Measurements from ENCODE around the gene WDR5.
A peak's percentile ranks its signal among the peaks of the same experiment; 100 is the strongest.

WDR5 gene

GRCh38 chr9:134132208-134132870 is 3.5 kb upstream of the WDR5 start:
- no peak for DNase-seq (ENCODE audit: low spot score)

- no peak for DNase-seq (ENCODE audit: low spot score)
Observed at GRCh38 chr9:134134949-134135342, 936 bp upstream of the WDR5 start.

GRCh38 chr9:134136118-134136995 is 475 bp downstream of the WDR5 start:
- peak; percentile 61 for DNase-seq (ENCODE audit: low spot score)

GRCh38 chr9:134136996-134137299 is 1.1 kb downstream of the WDR5 start:
- DNase-seq (ENCODE audit: low spot score), result no peak

GRCh38 chr9:134138292-134138691 is 2.4 kb downstream of the WDR5 start:
- no peak for DNase-seq (ENCODE audit: low spot score)

- no peak for DNase-seq (ENCODE audit: low spot score)
Observed at GRCh38 chr9:134139081-134139480, 3.2 kb downstream of the WDR5 start.

- no peak for DNase-seq (ENCODE audit: low spot score)
Observed at GRCh38 chr9:134141906-134142305, 6.0 kb downstream of the WDR5 start.

GRCh38 chr9:134144801-134145200 is 8.9 kb downstream of the WDR5 start:
- DNase-seq (ENCODE audit: low spot score), result peak; percentile 86

- DNase-seq (ENCODE audit: low spot score), result no peak
Observed at GRCh38 chr9:134145262-134145661, 9.4 kb downstream of the WDR5 start.

- no peak for DNase-seq (ENCODE audit: low spot score)
Observed at GRCh38 chr9:134146774-134147493, 11.1 kb downstream of the WDR5 start.

GRCh38 chr9:134149380-134149779 is 13.5 kb downstream of the WDR5 start:
- no peak for DNase-seq (ENCODE audit: low spot score)

- no peak for DNase-seq (ENCODE audit: low spot score)
Observed at GRCh38 chr9:134150557-134151214, 14.8 kb downstream of the WDR5 start.

GRCh38 chr9:134152022-134152448 is 16.2 kb downstream of the WDR5 start:
- no peak for DNase-seq (ENCODE audit: low spot score)

GRCh38 chr9:134152488-134152887 is 16.6 kb downstream of the WDR5 start:
- DNase-seq (ENCODE audit: low spot score), result no peak

GRCh38 chr9:134153450-134153849 is 17.6 kb downstream of the WDR5 start:
- DNase-seq (ENCODE audit: low spot score), result no peak

GRCh38 chr9:134154262-134154701 is 18.4 kb downstream of the WDR5 start:
- no peak for DNase-seq (ENCODE audit: low spot score)

GRCh38 chr9:134155812-134156377 is 20.0 kb downstream of the WDR5 start:
- no peak for DNase-seq (ENCODE audit: low spot score)

- DNase-seq (ENCODE audit: low spot score), result no peak
Observed at GRCh38 chr9:134156564-134157377, 20.9 kb downstream of the WDR5 start.

- no peak for DNase-seq (ENCODE audit: low spot score)
Observed at GRCh38 chr9:134157378-134157885, 21.6 kb downstream of the WDR5 start.

GRCh38 chr9:134158242-134158641 is 22.4 kb downstream of the WDR5 start:
- no peak for DNase-seq (ENCODE audit: low spot score)
